ENCODE results near the gene CD28.

Gene CD28

GRCh38 chr2:203669820-203670219, 36.6 kb upstream of the CD28 start:
- H3K36me3 ChIP-seq = no peaks in the 10 kb centered on the region; a peak in 1 of 22 replicates
- TF ChIP-seq Cebpa-rat (IDR thresholded peaks at IDR 0.05) = no peak
- peaks cover 10 to 35% (median 29%) of the 10 kb centered on the region in 11 experiments for H3K9me3 ChIP-seq (replicated peaks in 1 of 11)
- peaks cover 16 to 48% (median 22%) of the 10 kb centered on the region in 10 experiments for H3K4me1 ChIP-seq
- no peaks in the 10 kb centered on the region for H3K27me3 ChIP-seq
- peak overlapping the region in 1 of 11 experiments; percentile 36; a peak in 1 of 22 replicates for H3K27ac ChIP-seq
- no peak overlapping the region for H3K4me2 ChIP-seq
- H3K9ac ChIP-seq = no peak overlapping the region
- H3K4me3 ChIP-seq = no peak overlapping the region
- H4K20me1 ChIP-seq = no peaks in the 10 kb centered on the region

- Histone ChIP-seq H3K27me3 (no peaks in the 10 kb centered on the region), H3K36me3 (no peaks in the 10 kb centered on the region; a peak in 1 of 22 replicates), H3K4me2 (peak overlapping the region in 1 of 11 experiments; percentile 15; a peak in 1 of 22 replicates), H3K9ac (no peak overlapping the region), H3K9me3 (replicated peaks in 1 of 11) (peaks cover 10 to 35% (median 29%) of the 10 kb centered on the region in 11 experiments), H3K4me1 (peaks cover 27 to 57% (median 32%) of the 10 kb centered on the region in 10 experiments), H3K4me3 (no peak overlapping the region), H4K20me1 (no peaks in the 10 kb centered on the region), H3K27ac (no peak overlapping the region)
- no peak for TF ChIP-seq Cebpa-rat (IDR thresholded peaks at IDR 0.05)
These were observed 35.5 kb upstream of the CD28 start for GRCh38 chr2:203670939-203671338.

GRCh38 chr2:203671876-203672275, 34.6 kb upstream of the CD28 start:
- Histone ChIP-seq H3K4me1 (peaks cover 27 to 49% (median 34%) of the 10 kb centered on the region in 10 experiments), H3K36me3 (no peaks in the 10 kb centered on the region; a peak in 1 of 22 replicates), H4K20me1 (no peaks in the 10 kb centered on the region), H3K27me3 (no peaks in the 10 kb centered on the region), H3K4me3 (no peak overlapping the region), H3K27ac (peak overlapping the region in 8 of 11 experiments; percentile 11 to 92 (median 88); a peak in 11 of 22 replicates), H3K9ac (no peak overlapping the region), H3K4me2 (no peak overlapping the region), H3K9me3 (replicated peaks in 1 of 11) (peaks cover 10 to 35% (median 29%) of the 10 kb centered on the region in 11 experiments)
- no peak for TF ChIP-seq Cebpa-rat (IDR thresholded peaks at IDR 0.05)

- peak overlapping the region in 1 of 11 experiments; percentile 64; a peak in 2 of 22 replicates for H3K4me2 ChIP-seq
- H3K4me3 ChIP-seq = peak overlapping the region in 1 of 10 experiments; percentile 30; a peak in 1 of 20 replicates
- no peaks in the 10 kb centered on the region; a peak in 1 of 22 replicates for H3K36me3 ChIP-seq
- H3K9ac ChIP-seq = peak overlapping the region in 1 of 11 experiments; percentile 80; a peak in 3 of 22 replicates
- TF ChIP-seq Cebpa-rat (IDR thresholded peaks at IDR 0.05) = no peak
- no peaks in the 10 kb centered on the region for H4K20me1 ChIP-seq
- H3K4me1 ChIP-seq = peaks cover 27 to 40% (median 34%) of the 10 kb centered on the region in 10 experiments
- peak overlapping the region in 10 of 11 experiments; percentile 75 to 92 (median 88); a peak in 18 of 22 replicates for H3K27ac ChIP-seq
- no peaks in the 10 kb centered on the region for H3K27me3 ChIP-seq
- H3K9me3 ChIP-seq (replicated peaks in 1 of 11) = peaks cover 10 to 38% (median 29%) of the 10 kb centered on the region in 11 experiments
These were observed 33.6 kb upstream of the CD28 start for GRCh38 chr2:203672856-203673255.

GRCh38 chr2:203673933-203674332, 32.5 kb upstream of the CD28 start:
- Histone ChIP-seq H3K4me2 (peak overlapping the region; percentile 54 to 93 (median 79)), H3K4me1 (peaks cover 27 to 36% (median 33%) of the 10 kb centered on the region in 10 experiments), H3K9me3 (replicated peaks in 1 of 11) (peaks cover 10 to 43% (median 32%) of the 10 kb centered on the region in 11 experiments), H3K27ac (peak overlapping the region; percentile 27 to 92 (median 88); a peak in 21 of 22 replicates), H3K27me3 (no peaks in the 10 kb centered on the region), H3K9ac (peak overlapping the region in 10 of 11 experiments; percentile 55 to 80 (median 76); a peak in 20 of 22 replicates), H3K36me3 (no peaks in the 10 kb centered on the region; a peak in 1 of 22 replicates), H4K20me1 (no peaks in the 10 kb centered on the region), H3K4me3 (peak overlapping the region in 4 of 10 experiments; percentile 11 to 48 (median 22); a peak in 5 of 20 replicates)
- TF ChIP-seq Cebpa-rat (IDR thresholded peaks at IDR 0.05) = peak in 9 of 11 experiments; percentile 83 to 99 (median 93); a peak in 17 of 22 replicates

- Histone ChIP-seq H3K4me2 (peak overlapping the region; percentile 54 to 93 (median 79); a peak in 21 of 22 replicates), H3K9ac (peak overlapping the region in 5 of 11 experiments; percentile 62 to 80 (median 76); a peak in 6 of 22 replicates), H3K9me3 (replicated peaks in 1 of 11) (peaks cover 10 to 48% (median 34%) of the 10 kb centered on the region in 11 experiments), H4K20me1 (no peaks in the 10 kb centered on the region), H3K4me3 (no peak overlapping the region), H3K36me3 (no peaks in the 10 kb centered on the region; a peak in 1 of 22 replicates), H3K27ac (peak overlapping the region in 10 of 11 experiments; percentile 75 to 92 (median 88); a peak in 20 of 22 replicates), H3K4me1 (peaks cover 27 to 36% (median 33%) of the 10 kb centered on the region in 10 experiments), H3K27me3 (no peaks in the 10 kb centered on the region)
- TF ChIP-seq Cebpa-rat (IDR thresholded peaks at IDR 0.05) = no peak
These were observed 31.4 kb upstream of the CD28 start for GRCh38 chr2:203675086-203675485.

- H3K27ac ChIP-seq = no peak overlapping the region
- peaks cover 43 to 65% (median 54%) of the 10 kb centered on the region in 10 experiments for H3K4me1 ChIP-seq
- no peak overlapping the region for H3K4me3 ChIP-seq
These were observed 27.5 kb upstream of the CD28 start for GRCh38 chr2:203678971-203679370.

GRCh38 chr2:203679401-203679800, 27.0 kb upstream of the CD28 start:
- no peak for TF ChIP-seq Cebpa-rat (IDR thresholded peaks at IDR 0.05)
- no peak overlapping the region for H3K27ac ChIP-seq
- H3K9me3 ChIP-seq (replicated peaks in 1 of 11) = peaks cover 0 to 16% (median 6%) of the 10 kb centered on the region in 11 experiments; a peak in 4 of 22 replicates
- no peak overlapping the region for H3K4me2 ChIP-seq
- H3K36me3 ChIP-seq = no peaks in the 10 kb centered on the region
- H3K9ac ChIP-seq = no peak overlapping the region
- no peaks in the 10 kb centered on the region for H3K27me3 ChIP-seq
- H4K20me1 ChIP-seq = no peaks in the 10 kb centered on the region
- peaks cover 40 to 65% (median 54%) of the 10 kb centered on the region in 10 experiments for H3K4me1 ChIP-seq
- H3K4me3 ChIP-seq = no peak overlapping the region

More at GRCh38 chr2:203678971-203679370, 27.5 kb upstream of the CD28 start:
- H3K4me2 ChIP-seq = no peak overlapping the region
- H3K9me3 ChIP-seq (replicated peaks in 1 of 11) = peaks cover 0 to 14% (median 6%) of the 10 kb centered on the region in 11 experiments; a peak in 4 of 22 replicates
- no peaks in the 10 kb centered on the region for H3K27me3 ChIP-seq
- H4K20me1 ChIP-seq = no peaks in the 10 kb centered on the region
- H3K36me3 ChIP-seq = no peaks in the 10 kb centered on the region
- TF ChIP-seq Cebpa-rat (IDR thresholded peaks at IDR 0.05) = no peak
- no peak overlapping the region for H3K9ac ChIP-seq

- no peak for TF ChIP-seq Cebpa-rat (IDR thresholded peaks at IDR 0.05)
- Histone ChIP-seq H4K20me1 (no peaks in the 10 kb centered on the region), H3K4me3 (no peak overlapping the region), H3K27me3 (no peaks in the 10 kb centered on the region), H3K27ac (peak overlapping the region in 4 of 11 experiments; percentile 2 to 42 (median 24); a peak in 6 of 22 replicates), H3K9ac (no peak overlapping the region), H3K36me3 (no peaks in the 10 kb centered on the region), H3K4me2 (peak overlapping the region; percentile 17 to 74 (median 53)), H3K9me3 (replicated peaks in 1 of 11) (peaks cover 0 to 17% (median 12%) of the 10 kb centered on the region in 11 experiments; a peak in 8 of 22 replicates), H3K4me1 (peaks cover 39 to 71% (median 56%) of the 10 kb centered on the region in 10 experiments)
These were observed 24.5 kb upstream of the CD28 start for GRCh38 chr2:203681978-203682377.

Data from BLaER1 treated with 17β-estradiol and CSF1 and Interleukin-3, amounts not matched to agents 10 nM and 100 nM (cell line).